HG02798 (cell line): ENCODE measurements around the gene MAGEH1.
"Not testable (repeated sequence)": the region's sequence is repeated elsewhere in the genome, so short reads cannot be mapped to it uniquely, and the experiment has no call there.

Experiments
- ATAC-seq: cut with Tn5 transposase; IDR thresholded peaks from one replicate; pipeline ENCODE4 v1.9.1; 2021; ENCODE audit warnings: mild to moderate bottlenecking; ENCODE audit not compliant: unreplicated experiment, poor library complexity

Gene MAGEH1

GRCh38 chrX:55451990-55452832, at the start of gene MAGEH1:
MAGEH1 (plus strand) TSS chrX:55452127; CDS start chrX:55452375, 248 bp downstream.
- ATAC-seq: peak; percentile 99

GRCh38 chrX:55427079-55427478, 24.8 kb upstream of the MAGEH1 start:
- ATAC-seq: not testable (repeated sequence)

GRCh38 chrX:55443468-55443867, 8.5 kb upstream of the MAGEH1 start:
- ATAC-seq: not testable (repeated sequence)

- no peak for ATAC-seq
Measured at GRCh38 chrX:55450259-55450658, 1.7 kb upstream of the MAGEH1 start.

- ATAC-seq: no peak
Measured at GRCh38 chrX:55451141-55451540, 786 bp upstream of the MAGEH1 start.

GRCh38 chrX:55451626-55451989, 319 bp upstream of the MAGEH1 start:
- no peak for ATAC-seq

GRCh38 chrX:55452833-55453124, 852 bp downstream of the MAGEH1 start:
- peak; percentile 10 for ATAC-seq

- not testable (repeated sequence) for ATAC-seq
Measured at GRCh38 chrX:55455708-55456107, 3.8 kb downstream of the MAGEH1 start.

GRCh38 chrX:55459426-55459825, 7.5 kb downstream of the MAGEH1 start:
- not testable (repeated sequence) for ATAC-seq

- ATAC-seq: not testable (repeated sequence)
Measured at GRCh38 chrX:55459926-55460325, 8.0 kb downstream of the MAGEH1 start.

- not testable (repeated sequence) for ATAC-seq
Measured at GRCh38 chrX:55464050-55464449, 12.1 kb downstream of the MAGEH1 start.

GRCh38 chrX:55465108-55465507, 13.2 kb downstream of the MAGEH1 start:
- not testable (repeated sequence) for ATAC-seq

- not testable (repeated sequence) for ATAC-seq
Measured at GRCh38 chrX:55465791-55466190, 13.9 kb downstream of the MAGEH1 start.

GRCh38 chrX:55479956-55480355, 28.0 kb downstream of the MAGEH1 start:
- ATAC-seq: not testable (repeated sequence)

- ATAC-seq: no peak
Measured at GRCh38 chrX:55480390-55481062, 28.6 kb downstream of the MAGEH1 start.

- ATAC-seq: no peak
Measured at GRCh38 chrX:55484948-55485347, 33.0 kb downstream of the MAGEH1 start.

- ATAC-seq: no peak
Measured at GRCh38 chrX:55486736-55487135, 34.8 kb downstream of the MAGEH1 start.

- no peak for ATAC-seq
Measured at GRCh38 chrX:55487143-55487542, 35.2 kb downstream of the MAGEH1 start.

GRCh38 chrX:55488006-55488592, 36.2 kb downstream of the MAGEH1 start:
- no peak for ATAC-seq

GRCh38 chrX:55488593-55489313, 36.8 kb downstream of the MAGEH1 start:
- peak; percentile 72 for ATAC-seq
